ENCODE data around the gene RXFP1.

The RXFP1 gene

DNA sequence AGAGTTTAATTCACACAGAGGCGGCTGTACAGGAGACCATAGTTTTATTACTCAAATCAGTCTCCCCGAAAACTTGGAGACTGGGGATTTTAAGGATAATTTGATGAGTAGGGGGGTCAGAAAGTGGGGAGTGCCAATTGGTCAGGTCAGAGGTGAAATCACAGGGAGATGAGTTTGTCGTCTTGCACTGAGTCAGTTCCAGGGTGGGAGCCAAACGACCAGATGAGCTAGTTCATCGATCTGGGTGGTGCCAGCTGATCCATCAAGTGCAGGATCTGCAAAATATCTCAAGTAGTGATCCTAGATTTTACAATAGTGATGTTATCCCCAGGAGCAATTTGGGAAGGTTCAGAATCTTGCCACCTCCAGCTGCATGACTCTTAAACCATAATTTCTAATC, 154.4 kb downstream of the RXFP1 start:
- TF ChIP-seq, protein P1, sequence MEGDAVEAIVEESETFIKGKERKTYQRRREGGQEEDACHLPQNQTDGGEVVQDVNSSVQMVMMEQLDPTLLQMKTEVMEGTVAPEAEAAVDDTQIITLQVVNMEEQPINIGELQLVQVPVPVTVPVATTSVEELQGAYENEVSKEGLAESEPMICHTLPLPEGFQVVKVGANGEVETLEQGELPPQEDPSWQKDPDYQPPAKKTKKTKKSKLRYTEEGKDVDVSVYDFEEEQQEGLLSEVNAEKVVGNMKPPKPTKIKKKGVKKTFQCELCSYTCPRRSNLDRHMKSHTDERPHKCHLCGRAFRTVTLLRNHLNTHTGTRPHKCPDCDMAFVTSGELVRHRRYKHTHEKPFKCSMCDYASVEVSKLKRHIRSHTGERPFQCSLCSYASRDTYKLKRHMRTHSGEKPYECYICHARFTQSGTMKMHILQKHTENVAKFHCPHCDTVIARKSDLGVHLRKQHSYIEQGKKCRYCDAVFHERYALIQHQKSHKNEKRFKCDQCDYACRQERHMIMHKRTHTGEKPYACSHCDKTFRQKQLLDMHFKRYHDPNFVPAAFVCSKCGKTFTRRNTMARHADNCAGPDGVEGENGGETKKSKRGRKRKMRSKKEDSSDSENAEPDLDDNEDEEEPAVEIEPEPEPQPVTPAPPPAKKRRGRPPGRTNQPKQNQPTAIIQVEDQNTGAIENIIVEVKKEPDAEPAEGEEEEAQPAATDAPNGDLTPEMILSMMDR (IDR thresholded peaks at IDR 0.05): no peak

DNA sequence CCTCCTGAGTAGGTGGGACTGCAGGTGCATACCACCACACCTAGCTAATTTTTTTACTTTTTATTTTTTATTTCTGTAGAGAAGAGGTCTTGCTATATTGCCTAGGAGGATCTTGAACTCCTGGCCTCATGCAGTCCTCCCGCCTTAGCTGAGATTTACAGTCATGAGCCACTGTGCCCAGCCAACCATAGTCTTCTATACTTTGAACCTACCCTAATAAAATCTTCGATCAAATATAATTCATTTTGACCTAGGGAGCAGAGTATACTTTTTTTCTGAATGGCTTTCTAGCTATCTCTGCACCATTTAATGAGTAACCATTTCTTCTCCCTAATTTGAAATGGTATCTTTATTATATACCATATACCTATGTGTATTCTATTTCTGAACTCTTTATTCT, 157.1 kb downstream of the RXFP1 start:
- TF ChIP-seq, protein P1 (IDR thresholded peaks at IDR 0.05): no peak

DNA sequence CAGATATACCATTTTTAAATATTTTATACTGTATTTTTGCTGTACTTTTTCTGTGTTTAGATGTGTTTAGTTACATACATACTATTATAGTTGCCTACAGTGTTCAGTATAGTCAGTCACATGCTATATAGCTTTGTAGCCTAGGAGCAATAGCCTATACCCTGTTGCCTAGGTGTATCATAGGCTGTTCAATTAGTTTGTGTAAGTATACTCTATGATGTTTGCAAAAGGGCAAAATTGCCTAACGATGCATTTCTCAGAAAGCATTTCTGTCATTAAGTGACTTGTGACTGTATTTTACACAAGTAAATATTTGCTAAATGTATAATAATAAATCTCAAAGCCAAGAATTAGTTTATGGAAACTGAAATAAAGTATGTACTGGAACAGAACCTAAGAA, 159.9 kb downstream of the RXFP1 start:
- TF ChIP-seq, protein P1 (IDR thresholded peaks at IDR 0.05): no peak

DNA sequence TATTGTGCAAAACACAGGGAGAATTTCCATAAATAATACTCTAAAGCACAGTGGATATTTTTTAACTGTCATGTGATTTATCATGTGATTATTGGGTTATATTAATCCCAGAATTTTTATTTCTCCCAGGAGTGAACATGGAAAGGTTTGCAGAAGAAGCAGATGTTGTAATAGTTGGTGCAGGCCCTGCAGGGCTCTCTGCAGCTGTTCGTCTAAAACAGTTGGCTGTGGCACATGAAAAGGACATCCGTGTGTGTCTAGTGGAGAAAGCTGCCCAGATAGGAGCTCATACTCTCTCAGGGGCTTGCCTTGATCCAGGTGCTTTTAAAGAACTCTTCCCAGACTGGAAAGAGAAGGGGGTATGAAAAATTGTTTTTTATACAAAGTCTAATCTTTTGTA, 160.4 kb downstream of the RXFP1 start:
- TF ChIP-seq, protein P1 (IDR thresholded peaks at IDR 0.05): no peak

DNA sequence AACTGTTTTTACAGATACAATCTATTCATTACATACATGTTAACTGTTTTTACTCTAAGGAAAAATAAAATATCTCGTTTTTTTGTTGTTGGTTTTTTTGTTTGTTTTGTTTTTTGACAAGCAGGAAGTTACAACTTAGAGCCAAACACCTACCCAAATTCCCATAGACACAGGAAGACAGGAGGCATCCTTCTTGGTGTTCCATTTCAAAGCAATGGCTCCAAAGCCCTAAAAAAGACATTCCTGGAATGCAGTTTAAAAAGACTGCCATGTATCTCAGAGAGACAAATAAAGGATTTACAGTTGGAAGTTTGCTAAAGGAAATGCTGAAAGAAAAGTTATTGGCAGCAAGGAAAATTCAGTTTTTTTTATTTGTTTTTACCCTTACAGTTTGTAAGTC, 167.1 kb downstream of the RXFP1 start:
- TF ChIP-seq, protein P1 (IDR thresholded peaks at IDR 0.05): no peak
